Measurements from ENCODE around the gene ZCCHC24.
A peak's percentile ranks its signal among the peaks of the same experiment; 100 is the strongest.

Gene ZCCHC24

DNA sequence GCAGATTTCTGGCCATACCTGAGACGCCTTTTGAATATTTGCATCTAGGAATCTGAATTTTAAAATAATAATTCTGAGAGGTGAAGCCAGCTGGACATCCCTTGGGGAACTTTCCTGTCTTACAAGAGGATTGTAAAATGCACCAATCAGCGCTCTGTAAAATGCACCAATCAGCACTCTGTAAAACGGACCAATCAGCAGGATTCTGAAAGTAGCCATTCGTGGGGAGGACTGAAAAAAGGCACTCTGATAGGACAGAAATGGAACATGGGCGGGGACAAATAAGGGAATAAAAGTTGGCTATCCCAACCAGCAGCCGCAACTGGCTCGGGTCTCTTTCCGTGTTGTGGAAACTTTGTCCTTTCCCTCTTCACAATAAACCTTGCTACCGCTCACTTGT lies 88.2 kb downstream of the ZCCHC24 start:
- DNase-seq = no peak

DNA sequence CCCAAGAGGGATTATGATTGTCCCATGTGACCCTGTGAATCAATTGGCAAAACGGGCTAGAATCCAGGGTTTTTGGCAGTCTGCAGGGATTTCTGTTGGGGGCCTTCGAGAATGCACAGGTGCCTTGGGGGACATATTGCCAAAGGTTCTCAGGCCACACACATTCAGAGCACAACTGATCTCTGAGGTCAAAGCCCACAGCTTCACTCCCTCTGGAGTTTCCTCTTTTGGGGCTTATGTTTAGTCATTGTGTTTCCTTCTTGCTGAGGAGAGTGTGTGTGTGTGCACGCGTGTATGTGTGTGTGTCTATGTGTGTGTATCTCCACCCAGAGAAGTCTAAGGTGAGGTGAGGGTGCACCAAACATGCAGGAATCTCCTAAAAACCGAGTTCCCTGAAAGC lies 89.3 kb downstream of the ZCCHC24 start:
- no peak for DNase-seq

DNA sequence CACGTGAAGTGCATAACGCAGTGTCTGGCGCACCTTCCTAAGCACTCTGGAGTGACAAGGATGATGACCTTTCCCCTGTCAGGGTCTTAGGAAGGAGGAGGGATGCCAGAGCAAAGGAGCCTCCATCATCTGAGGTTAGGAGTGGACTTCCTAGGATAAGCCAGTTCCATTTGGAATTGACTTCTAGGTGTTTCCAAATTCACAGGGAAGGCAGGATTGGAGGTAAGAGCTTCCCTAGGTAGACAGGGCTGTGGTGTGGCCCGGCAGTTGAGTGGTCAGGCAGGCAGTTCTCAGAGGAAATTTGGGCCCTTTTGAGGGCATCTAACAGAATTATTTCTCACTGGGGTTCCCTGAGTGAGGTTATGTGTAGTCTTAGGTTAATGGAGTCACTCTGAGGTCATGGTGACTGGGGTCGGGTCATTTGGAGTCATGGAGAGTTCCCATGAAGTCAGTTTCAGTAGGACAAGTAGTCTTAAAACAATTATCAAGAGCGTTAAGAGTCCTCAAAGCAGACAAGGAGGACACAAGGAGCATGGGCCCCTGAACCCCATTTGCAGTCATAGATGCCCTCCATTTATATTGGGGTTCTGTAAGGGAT lies 89.9 kb downstream of the ZCCHC24 start:
- no peak for DNase-seq

DNA sequence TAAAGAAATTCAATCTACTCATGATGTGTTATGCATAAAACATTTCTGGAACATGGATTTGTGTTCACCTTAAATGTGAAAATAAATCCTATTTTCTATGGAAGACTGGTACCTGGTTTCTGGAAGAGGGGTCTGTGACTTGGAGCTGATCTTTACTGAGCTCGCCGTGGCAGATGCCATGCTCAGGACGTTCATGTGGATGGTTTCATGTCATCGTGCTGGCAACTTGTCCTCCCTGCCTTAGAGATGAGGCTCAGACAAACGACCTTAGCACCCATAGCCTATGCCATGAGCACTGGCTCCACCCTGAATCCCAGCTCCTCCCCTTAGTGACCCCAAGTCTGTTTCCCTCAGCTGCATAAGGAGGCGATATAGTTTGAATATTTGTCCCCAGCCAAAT lies 90.8 kb downstream of the ZCCHC24 start:
- DNase-seq = no peak

DNA sequence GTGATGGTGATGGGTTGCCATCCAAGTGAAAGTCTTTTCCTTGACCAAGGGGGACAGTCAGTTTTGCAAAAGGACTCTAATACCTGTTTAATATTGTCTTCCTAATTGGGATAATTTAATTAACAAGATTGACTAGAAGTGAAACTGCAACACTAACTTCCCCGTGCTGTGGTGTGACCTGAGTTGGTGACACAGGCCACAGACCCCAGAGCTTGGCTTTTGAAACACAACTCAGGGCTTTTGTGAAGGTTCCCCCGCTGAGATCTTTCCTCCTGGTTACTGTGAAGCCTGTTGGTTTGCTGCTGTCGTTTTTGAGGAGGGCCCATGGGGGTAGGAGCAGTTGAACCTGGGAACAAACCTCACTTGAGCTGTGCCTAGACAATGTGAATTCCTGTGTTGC lies 91.3 kb downstream of the ZCCHC24 start:
- no peak for DNase-seq

DNA sequence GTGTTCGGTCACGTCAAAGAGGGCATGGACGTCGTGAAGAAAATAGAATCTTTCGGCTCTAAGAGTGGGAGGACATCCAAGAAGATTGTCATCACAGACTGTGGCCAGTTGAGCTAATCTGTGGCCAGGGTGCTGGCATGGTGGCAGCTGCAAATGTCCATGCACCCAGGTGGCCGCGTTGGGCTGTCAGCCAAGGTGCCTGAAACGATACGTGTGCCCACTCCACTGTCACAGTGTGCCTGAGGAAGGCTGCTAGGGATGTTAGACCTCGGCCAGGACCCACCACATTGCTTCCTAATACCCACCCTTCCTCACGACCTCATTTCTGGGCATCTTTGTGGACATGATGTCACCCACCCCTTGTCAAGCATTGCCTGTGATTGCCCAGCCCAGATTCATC lies 91.7 kb downstream of the ZCCHC24 start:
- DNase-seq = no peak

DNA sequence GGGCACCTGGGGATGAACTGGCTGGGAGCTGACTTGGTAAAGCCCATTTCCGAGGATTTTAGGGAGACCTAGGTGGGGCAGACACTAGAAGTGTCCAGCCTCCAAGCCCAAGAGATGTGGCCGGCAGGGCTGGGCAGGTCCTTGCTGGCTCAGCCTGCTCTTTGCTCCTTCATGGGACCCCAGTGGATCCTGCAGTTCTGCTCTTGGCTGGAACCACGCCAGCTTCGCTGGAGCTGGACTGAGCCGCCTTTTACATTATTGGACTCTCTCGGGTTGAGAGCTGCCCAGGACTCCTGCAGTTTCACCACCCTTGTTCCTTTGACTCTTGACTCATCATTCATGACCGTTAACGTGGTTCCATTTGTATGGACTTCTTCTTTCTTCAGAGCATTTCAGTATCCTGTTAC lies 92.4 kb downstream of the ZCCHC24 start:
- no peak for DNase-seq

DNA sequence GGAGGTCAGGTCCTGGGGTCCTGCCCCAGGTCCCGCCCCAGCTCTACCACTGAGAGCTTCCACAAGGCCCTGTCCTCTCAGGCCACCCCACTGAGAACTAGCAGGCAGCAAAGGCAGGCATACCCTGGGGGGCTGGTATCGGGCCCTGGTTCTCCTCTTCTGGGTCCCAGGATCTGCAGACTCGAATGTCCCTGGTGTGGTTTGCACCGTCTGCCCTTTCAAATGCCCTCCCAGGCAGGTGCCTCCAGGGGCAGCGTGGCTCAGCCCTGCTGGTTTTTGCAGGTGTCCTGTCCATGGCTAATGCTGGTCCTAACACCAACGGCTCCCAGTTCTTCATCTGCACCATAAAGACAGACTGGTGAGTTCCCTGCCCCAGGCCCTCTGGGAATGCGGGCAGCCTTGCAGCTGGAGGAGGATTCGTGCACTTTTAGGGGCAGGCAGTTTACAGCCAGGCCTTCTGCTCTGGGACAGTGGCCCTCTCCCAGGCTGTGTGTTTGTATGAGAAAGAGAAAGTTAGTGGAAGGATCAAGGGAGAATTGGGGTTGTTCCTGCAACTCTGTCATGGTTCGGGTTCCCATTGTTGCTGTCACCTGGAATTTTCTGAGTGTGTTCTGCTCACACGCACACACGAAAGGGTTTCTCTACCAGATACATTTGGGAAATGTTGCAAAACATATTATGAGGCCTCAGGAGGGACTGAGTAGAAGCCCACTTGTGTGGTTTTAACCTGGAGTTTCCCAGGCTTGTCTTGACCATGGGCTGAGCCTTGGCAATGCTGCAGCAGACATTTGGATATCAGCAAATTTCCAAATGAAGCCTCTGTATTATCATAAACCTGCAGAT lies 93.2 kb downstream of the ZCCHC24 start:
- no peak for DNase-seq

DNA sequence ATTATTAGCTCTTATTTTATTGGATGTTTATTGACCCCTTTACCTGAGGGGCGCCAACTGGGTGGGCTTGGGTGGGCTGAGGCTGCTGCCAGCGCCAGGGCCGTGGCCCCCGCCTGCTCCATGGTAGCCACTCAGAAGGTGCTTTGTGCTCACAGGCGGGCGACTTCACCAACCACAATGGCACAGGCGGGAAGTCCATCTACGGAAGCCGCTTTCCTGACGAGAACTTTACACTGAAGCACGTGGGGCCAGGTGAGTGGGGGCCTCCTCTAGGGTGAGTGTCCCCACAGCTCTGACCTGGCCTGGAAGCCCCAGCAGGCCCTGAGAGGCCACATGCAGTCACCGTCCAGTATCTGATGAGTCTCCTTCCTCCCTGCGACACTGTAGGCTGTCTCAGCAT lies 94.1 kb downstream of the ZCCHC24 start:
- DNase-seq = no peak

DNA sequence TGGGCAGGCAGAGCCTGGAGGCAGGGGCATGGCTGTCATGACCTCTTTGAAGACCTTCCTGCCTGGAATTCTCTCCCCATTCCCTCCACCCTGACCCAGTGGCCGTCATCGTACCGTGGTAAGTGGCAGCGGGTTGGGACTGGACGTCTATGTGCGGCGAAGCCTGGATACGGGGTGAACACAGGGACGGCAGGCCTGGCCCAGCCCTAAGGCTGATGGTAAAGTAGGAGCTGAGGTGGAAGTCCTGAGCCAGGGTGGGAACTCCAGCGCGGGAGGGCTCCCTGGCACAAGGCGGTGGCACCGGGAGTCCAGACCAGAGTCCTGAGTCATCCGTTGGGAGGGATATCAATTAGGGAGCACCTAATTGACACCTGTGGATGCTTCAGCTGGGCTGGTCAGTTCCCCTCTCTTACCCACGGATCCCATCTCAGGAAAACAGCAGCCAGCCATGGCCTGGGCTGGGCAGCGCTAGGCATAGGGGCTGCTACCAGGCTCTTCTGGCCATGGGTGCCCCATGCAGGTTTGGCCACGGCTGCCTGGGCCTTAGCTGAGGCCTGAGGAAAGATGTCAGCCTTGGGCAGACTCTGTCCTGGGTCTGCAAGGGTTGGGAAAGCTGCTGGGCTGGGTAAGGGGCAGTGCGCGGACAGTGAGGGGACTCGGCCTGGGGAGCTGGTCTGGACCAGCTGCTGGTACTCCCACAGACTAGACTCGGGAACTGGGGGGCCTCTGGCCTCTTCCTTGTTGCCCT lies 94.8 kb downstream of the ZCCHC24 start:
- no peak for DNase-seq

DNA sequence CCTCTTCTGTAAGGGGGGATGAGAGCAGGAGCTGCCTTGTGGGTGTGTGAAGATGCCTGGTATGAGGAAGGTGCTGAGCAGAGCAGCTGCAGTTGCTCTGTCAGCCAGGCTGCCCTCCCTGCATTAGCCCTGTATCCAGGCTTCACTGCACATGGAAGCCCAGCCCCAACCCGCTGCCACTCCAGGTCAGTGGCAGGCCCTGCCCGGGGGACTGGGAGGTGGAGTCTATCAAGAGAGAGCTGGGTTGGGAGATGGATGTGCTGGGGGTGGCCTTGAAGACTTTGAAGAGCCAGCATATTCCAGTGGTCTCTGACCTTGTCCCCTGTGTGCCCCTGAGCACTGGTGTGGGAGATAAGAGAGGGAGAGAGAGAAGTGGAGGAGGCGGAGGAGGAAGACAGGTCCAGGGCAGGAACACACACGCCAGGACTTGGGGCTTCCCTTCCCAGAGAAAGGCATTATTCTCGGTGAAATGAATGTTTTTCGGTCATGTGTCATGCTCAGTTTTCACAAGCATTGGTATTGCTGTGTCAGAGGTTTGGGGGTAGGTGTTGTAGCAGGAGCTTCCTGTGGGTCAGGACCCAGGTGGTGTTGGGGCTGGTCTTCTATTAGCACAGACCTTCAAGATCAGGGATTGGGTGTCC lies 95.5 kb downstream of the ZCCHC24 start:
- DNase-seq = no peak

DNA sequence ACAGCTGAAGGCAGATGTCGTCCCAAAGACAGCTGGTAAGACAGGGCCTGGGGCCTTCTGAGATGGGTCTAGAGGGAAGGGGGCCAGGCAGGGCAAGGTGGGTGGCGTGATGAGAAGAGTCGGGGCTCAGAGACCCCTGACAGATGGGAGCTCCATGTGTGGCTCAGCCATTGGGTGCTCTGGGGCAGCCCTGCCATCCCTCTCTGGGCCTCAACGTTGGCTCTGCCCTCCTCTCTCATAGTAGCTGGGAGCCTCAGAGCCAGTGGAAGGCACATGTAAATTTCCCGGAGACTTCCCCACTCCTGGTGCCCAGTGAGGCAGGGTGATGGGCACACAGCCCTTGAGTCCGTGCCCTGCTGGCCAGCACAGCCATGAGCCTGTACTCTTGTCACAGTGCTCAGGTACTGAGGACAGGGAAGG lies 96.3 kb downstream of the ZCCHC24 start:
- DNase-seq = no peak

DNA sequence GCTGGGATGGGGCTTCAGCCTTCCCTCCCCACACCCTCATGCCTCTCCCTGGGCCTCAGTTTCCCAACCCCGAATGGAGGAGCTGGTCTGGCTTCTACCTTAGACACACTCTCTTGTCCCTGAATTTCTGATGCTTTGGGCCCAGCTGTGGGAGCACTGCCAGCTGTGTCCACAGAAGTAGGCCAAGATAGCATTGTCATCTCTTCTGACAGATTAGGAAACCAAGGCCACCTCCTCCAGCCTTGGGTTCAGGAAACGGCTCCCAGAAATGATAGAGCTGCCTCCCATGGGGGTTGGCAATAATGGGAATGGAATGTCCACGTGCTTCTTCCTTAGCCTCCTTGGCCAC lies 96.8 kb downstream of the ZCCHC24 start:
- no peak for DNase-seq

DNA sequence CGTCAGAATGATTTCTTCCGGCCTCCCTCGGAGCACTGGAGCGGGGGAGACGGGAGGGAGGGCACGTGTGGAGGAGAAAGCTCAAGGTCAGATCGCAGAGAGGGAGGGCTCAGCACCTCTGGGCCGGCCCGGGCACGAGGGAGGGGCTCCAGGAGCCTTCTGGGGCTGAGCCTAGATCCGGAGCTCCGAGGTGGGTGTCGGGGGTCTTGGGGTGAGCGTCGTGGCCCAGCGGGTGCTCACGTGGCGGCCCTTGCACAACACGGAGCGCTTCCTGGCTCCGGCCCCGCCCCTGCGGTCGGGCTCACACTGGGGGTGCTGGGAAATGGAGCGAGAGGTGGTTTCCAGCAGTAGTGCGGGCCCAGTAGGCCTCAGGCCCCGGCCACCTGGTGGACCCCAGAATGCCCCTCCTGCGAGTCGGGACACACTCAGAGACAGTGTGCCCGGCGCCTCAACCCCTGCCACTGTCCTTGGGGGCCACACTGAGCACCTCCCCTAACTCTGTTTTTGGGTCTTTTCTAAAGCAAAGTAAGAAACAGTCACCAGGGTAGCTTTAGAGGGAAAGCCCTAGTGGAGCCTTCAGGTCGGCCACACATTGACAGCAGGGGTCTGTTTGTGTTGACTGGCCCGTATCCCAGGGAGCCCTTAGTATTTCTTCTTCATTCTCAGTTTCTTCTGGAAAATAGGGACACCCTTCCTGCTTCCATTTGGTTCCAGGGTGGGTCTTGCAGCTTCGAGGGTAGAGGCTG lies 97.4 kb downstream of the ZCCHC24 start:
- no peak for DNase-seq

DNA sequence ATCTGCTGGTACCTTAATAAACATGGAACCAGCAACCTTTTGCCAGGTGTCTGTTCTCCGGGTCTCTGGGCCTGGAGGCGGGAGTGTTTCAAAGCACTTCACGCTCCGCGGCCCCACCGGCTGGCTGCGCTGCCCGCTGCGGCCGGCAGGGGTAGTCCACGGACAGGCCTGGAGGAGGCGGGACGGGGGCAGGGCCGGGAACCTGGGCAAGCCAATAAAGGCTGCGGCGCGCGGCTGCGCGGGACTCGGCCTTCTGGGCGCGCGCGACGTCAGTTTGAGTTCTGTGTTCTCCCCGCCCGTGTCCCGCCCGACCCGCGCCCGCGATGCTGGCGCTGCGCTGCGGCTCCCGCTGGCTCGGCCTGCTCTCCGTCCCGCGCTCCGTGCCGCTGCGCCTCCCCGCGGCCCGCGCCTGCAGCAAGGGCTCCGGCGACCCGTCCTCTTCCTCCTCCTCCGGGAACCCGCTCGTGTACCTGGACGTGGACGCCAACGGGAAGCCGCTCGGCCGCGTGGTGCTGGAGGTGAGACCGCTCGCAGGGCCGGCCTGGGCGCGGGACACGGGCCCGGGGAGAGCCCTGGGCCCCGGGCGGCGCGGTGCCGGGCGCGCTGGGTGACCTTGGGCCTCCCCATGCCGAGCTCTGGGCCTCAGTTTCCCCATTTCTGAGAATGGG lies 98.1 kb downstream of the ZCCHC24 start, which contains the start of gene PPIF:
TSS of gene PPIF (plus strand) at position 244 of the 668 bp plus-strand sequence. CDS start at position 324, 80 bp downstream.
- DNase-seq = peak; percentile 82

DNA sequence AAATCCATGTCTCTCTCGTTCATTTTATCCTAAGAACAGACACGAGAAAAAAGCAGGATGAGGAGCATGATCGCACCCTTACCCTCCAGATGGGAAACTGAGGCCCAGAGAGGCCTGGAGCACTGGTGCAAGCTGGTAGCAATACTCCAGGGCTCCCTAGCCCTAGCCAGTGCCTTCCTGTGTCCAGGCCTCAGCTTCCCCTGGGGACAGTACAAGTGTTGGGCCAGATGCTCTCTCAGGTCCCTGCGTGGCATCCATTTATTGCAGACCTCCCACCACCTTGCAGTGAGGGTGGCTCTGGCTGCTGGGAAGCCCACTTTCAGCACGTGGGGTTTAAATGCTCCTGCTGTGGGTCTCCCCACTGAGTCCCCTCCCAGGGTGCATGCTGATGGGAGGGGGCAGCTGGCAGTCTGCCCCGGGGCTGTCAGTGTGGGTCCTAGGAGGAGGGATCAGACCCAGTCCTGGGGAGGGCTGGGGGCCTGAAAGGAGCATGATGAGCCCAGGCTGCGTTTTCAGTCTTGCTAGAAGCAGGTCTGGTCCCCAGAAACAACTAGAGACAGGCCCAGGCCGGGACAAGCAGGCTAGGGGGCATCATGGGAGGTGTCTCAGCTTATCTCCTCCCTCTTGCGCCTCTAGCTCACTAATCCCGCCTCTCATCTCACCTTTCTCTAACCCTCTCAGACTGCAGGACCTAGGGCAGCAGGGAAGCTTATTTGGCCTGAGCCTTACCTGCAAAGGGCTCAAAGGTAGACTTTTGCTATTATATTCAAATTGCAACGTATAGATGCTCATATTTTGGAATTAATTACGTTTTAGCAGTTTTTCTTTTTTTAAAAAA lies 98.8 kb downstream of the ZCCHC24 start:
- no peak for DNase-seq

DNA sequence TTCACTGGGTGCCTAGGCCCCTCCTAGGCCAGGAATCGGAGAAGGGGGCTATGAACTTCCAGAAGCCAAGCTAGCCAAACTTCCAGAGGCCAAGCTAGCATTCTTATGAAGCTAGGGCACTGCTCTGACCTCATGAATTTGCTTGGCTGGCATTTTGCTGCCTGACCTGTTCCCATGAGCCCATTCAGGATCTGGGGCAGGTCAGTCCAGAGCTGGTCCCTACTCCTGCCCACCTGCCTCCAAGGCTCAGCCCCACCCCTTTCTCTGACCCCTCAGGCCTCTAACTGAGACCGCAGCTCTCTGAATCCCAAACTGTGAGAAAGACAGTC lies 99.4 kb downstream of the ZCCHC24 start:
- no peak for DNase-seq

DNA sequence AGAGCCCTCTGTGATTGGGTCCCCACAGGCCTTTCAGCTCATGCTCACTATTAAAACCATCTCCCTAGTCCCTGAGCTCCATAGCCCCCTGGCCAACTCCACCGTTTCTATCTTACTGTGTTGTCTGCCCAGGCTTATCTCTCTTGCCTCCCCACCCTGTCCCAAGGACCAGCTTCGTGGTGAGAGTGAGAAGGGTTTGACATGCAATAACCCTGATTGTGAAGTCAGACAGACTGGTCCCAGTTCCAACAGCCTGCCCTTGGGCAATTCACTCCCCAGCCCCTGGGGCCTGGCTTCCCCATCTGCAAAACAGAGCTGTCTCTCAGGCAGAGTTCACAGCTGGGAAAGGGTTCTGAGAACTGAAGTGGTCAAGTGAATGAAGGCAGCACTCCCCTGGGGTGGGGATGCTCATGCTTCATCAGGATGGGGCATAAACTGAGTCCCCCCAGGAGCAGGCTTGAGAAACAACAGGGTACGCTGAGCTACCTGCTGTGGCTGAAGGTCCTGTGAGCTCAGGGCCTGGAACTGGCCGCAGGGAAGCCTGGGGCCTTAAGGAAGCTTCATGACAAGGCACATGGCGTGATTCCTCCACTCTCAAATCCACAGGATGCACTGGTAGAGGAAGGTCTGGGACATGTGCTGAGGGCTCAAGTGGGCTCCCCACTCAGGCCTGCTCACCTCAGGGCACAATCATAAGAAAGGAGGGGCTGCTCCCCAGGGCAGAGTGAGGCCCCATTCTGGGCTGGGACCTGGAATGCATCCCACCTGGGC lies 100.0 kb downstream of the ZCCHC24 start:
- no peak for DNase-seq

DNA sequence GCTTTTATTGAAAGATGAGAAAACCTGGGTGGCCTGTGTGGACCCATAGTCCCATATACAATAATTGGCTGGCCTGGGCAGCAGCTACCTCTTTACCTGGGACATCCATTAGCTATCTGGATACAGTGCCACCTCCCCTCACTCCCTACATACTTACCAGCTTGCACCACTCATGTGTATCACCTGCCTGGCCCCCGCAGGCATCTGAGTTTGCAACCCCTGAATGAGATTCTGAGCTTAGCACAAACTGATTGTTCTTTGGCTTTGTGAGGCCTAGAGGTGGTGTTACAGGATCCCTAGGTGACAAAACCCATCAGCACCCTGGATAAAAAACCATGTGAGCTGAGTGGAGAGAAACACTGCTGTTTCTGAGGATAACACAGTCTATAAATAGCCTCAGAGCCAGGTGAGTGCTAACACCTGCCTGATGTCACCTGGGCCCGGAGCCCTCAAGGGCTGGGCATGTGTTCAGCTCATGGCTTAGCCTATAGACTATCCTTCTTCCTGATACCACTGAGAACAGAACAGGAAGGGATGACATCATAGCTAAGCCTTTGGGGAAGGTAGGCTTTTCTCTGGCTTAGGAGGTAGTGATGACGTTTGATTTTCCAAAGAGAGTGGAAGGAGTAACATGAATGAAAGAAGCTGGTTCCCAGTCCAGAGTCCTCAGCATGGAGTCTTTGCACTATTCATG lies 100.8 kb downstream of the ZCCHC24 start:
- DNase-seq = no peak

Measured in cortex of kidney (tissue), 1 donor.